Breast epithelium (tissue), 3 donors: ENCODE measurements around the gene YAF2.

ENCODE experiments used
- CTCF ChIP-seq, 3 donors: fragments of 450-650 bp; IDR thresholded peaks; one replicate each; pipeline ENCODE4 v1.5.1; 2016 to 2017; ENCODE audit warnings: antibody characterized with exemption in 3 of 3, mild to moderate bottlenecking in 3 of 3, moderate library complexity in 3 of 3
- POLR2A ChIP-seq: fragments of 450-650 bp; IDR thresholded peaks from one replicate; pipeline ENCODE4 v1.6.1; 2016; ENCODE audit warnings: antibody characterized with exemption, mild to moderate bottlenecking, moderate library complexity
- POLR2AphosphoS5 ChIP-seq, 3 donors: sonication (generic); formaldehyde crosslinking; IDR thresholded peaks; one replicate each; pipeline ENCODE4 v1.6.1; 2017; ENCODE audit warnings: antibody characterized with exemption in 3 of 3

- TF ChIP-seq CTCF (IDR thresholded peaks at IDR 0.05) (peak; percentile 40 to 87 (median 78)), POLR2A (no peak), POLR2AphosphoS5 (IDR thresholded peaks at IDR 0.05) (no peak)
Observed at GRCh38 chr12:42129595-42130204, 108.3 kb downstream of the YAF2 start.
